ENCODE results near the gene FSTL3.

DNA sequence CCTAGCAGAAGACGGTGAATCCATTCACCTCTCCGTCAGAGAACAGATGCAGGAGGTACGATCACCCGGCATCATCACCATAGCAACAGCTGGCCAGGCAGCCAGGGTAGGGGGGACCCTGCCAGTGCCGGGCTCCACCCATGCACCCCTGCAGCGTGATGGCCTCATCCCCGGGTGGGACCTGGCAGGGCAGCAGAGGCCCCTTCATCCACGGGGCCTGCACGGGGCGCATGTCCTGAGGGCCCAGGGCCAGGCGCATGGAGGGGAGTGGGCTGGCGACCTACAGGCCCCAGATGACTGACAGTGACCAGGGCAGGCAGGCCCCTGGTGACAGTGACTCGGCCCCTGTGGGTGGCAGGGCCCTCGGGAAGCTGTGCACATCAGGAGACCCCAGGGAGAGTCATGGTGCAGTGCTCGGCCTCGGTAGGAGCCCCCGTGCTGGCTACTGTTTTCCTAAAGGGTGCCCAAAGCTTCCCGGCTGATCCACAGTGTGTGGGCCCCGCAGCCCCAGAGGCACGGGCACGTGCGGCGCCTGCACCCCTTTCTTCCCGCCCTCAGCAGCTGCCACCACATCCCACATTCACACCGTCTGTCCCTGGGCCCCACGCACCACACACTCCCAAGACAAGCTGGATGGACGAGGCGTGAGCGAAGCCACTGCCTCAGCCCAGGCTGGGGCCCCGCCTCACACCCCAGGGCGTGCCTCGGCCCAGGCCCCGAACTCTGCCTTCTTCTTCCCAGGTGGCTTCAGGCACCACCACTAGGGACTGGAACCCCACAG lies 17.9 kb upstream of the FSTL3 start:
- TF ChIP-seq CTCF (IDR thresholded peaks at IDR 0.05) = no peak
- no peak for TF ChIP-seq POLR2AphosphoS5 (IDR thresholded peaks at IDR 0.05)
- TF ChIP-seq POLR2A (IDR thresholded peaks at IDR 0.05; ENCODE audit: low read depth) = no peak

Data from esophagus muscularis mucosa (tissue), 3 donors.